Lung (tissue), 12 donors: ENCODE data around the gene MSH2. TPM values are rescaled to one million over a fixed set of nuclear protein-coding genes. Genes with fewer than 3 reads are reported as not detected.
A peak's percentile ranks its signal among the peaks of the same experiment; 100 is the strongest.

Experiments used
- ATAC-seq: fragments of 200-7000 bp; cut with Tn5 transposase; one replicate; pipeline ENCODE4 v1.9.1; 2020; ENCODE audit warnings: moderate number of reproducible peaks; ENCODE audit not compliant: insufficient read depth, low FRiP score
- DNase-seq, 3 donors: peaks; one replicate each; pipeline ENCODE4 v3.0.0-alpha.2; 2013 to 2017
- H3K27ac ChIP-seq, 2 donors: one replicate each; pipeline ENCODE4 v1.5.1; 2013; ENCODE audit warnings: mild to moderate bottlenecking in 2 of 2, moderate library complexity in 2 of 2, control low read depth in 1 of 2, inconsistent platforms in 1 of 2, low read depth in 1 of 2, low read length in 1 of 2
- H3K27me3 ChIP-seq, 3 donors: one replicate each; pipeline ENCODE4 v1.5.1; 2013; ENCODE audit warnings: low read length in 2 of 3; ENCODE audit not compliant: control insufficient read depth in 3 of 3, insufficient read depth in 3 of 3
- H3K36me3 ChIP-seq, 4 donors: one replicate each; pipeline ENCODE4 v1.5.1; 2013; ENCODE audit warnings: low read length in 4 of 4, mild to moderate bottlenecking in 1 of 4, moderate library complexity in 1 of 4; ENCODE audit not compliant: control insufficient read depth in 4 of 4, insufficient read depth in 4 of 4
- H3K4me1 ChIP-seq, 5 donors: one replicate each; pipeline ENCODE4 v1.5.1; 2013; ENCODE audit warnings: low read length in 5 of 5, mild to moderate bottlenecking in 2 of 5, moderate library complexity in 1 of 5; ENCODE audit not compliant: control insufficient read depth in 5 of 5, insufficient read depth in 5 of 5
- H3K4me3 ChIP-seq: one replicate; pipeline ENCODE4 v1.5.1; 2013; ENCODE audit warnings: mild to moderate bottlenecking, control low read depth, moderate library complexity
- H3K9ac ChIP-seq, 2 donors: one replicate each; pipeline ENCODE4 v1.5.1; 2013; ENCODE audit warnings: low read length in 2 of 2, control low read depth in 1 of 2; ENCODE audit not compliant: insufficient read depth in 1 of 2
- H3K9me3 ChIP-seq, 4 donors: one replicate each; pipeline ENCODE4 v1.5.1; 2013; ENCODE audit warnings: low read length in 3 of 4, mild to moderate bottlenecking in 1 of 4, moderate library complexity in 1 of 4; ENCODE audit not compliant: control insufficient read depth in 4 of 4, insufficient read depth in 3 of 4
- CTCF ChIP-seq: IDR thresholded peaks from 2 replicates; pipeline ENCODE4 v1.5.1; 2012; ENCODE audit warnings: mild to moderate bottlenecking; ENCODE audit errors: control extremely low read depth, extremely low read depth
- WGBS, 2 donors: extraction: QIAGEN DNeasy Blood & Tissue Kit; methylation state at CpG; one replicate each; pipeline ENCODE4 v1.1.7; 2013; 5-methylcytosine and 5-hydroxymethylcytosine counted together
- polyA plus RNA-seq, 2 donors: library from polyadenylated mRNA; stranded (reverse); fragments of 200-250 nt; gene quantifications; one replicate each; pipeline ENCODE4 v1.2.1, GENCODE V29; 2013
- total RNA-seq, 2 donors: library from RNA; depleted of rRNA in 1 of 2; stranded (reverse); fragments of >200 nt in 1 of 2; gene quantifications; one replicate each; pipeline ENCODE4 v1.2.1, GENCODE V29; 2014 to 2021
- donor health status: control.
- donor health status: control.
- donor health status: Bipolar disorder and iron deficiency.
- donor health status: healthy.
- donor health status: DM: yes; HTN: yes; CAD: no.

MSH2 gene
- total and polyA plus RNA-seq, 4 donors, result 6.4 to 44.9 (median 10.5) TPM

- Histone ChIP-seq H3K27ac (no peak overlapping the region), H3K9ac (no peak overlapping the region), H3K4me3 (no peak overlapping the region), H3K27me3 (no peaks in the 10 kb centered on the region), H3K9me3 (peaks cover 0 to 14% (median 0%) of the 10 kb centered on the region in 4 donors), H3K4me1 (peaks cover 0 to 4% (median 0%) of the 10 kb centered on the region in 5 donors), H3K36me3 (no peaks in the 10 kb centered on the region)
- no peak for TF ChIP-seq CTCF
- no peak for ATAC-seq
- DNase-seq, result no peak
- 86 to 91% methylated on average over 4 of the region's 4 CpGs for WGBS, 2 donors
Observed at GRCh38 chr2:47506024-47506423, 103.1 kb downstream of the MSH2 start.

GRCh38 chr2:47506436-47506835 is 103.5 kb downstream of the MSH2 start:
- TF ChIP-seq CTCF, result no peak
- WGBS, 2 donors, result 94 to 97% methylated on average over 5 of the region's 5 CpGs
- H3K9ac ChIP-seq, result no peak overlapping the region
- ATAC-seq (no peak), DNase-seq (no peak)
- no peak overlapping the region for H3K4me3 ChIP-seq
- H3K27ac ChIP-seq, result no peak overlapping the region
- H3K36me3 ChIP-seq, result no peaks in the 10 kb centered on the region
- H3K4me1 ChIP-seq, result peaks cover 0 to 4% (median 0%) of the 10 kb centered on the region in 5 donors
- H3K27me3 ChIP-seq, result no peaks in the 10 kb centered on the region
- H3K9me3 ChIP-seq, result peaks cover 0 to 14% (median 0%) of the 10 kb centered on the region in 4 donors

- H3K27ac ChIP-seq, result no peak overlapping the region
- TF ChIP-seq CTCF, result no peak
- peaks cover 0 to 4% (median 0%) of the 10 kb centered on the region in 5 donors for H3K4me1 ChIP-seq
- H3K27me3 ChIP-seq, result no peaks in the 10 kb centered on the region
- peaks cover 0 to 14% (median 0%) of the 10 kb centered on the region in 4 donors for H3K9me3 ChIP-seq
- H3K36me3 ChIP-seq, result no peaks in the 10 kb centered on the region
- H3K9ac ChIP-seq, result no peak overlapping the region
- DNase-seq (peak in 2 of 3 donors; percentile 43 to 57), ATAC-seq (no peak)
- no peak overlapping the region for H3K4me3 ChIP-seq
- 81 to 85% methylated on average over 4 of the region's 4 CpGs for WGBS, 2 donors
Observed at GRCh38 chr2:47508080-47508479, 105.1 kb downstream of the MSH2 start.

- no peak for DNase-seq
- no peak for TF ChIP-seq CTCF
- Histone ChIP-seq H3K4me1 (peaks cover 0 to 4% (median 0%) of the 10 kb centered on the region in 5 donors), H3K9me3 (peaks cover 0 to 14% (median 0%) of the 10 kb centered on the region in 4 donors), H3K27ac (no peak overlapping the region), H3K4me3 (no peak overlapping the region), H3K27me3 (no peaks in the 10 kb centered on the region), H3K9ac (no peak overlapping the region), H3K36me3 (no peaks in the 10 kb centered on the region)
- ATAC-seq, result no peak
- WGBS, 2 donors, result 92 to 100% methylated on average over 2 of the region's 2 CpGs
Observed at GRCh38 chr2:47508641-47509040, 105.7 kb downstream of the MSH2 start.
